ENCODE data around the gene ACTRT1.

The ACTRT1 gene

DNA sequence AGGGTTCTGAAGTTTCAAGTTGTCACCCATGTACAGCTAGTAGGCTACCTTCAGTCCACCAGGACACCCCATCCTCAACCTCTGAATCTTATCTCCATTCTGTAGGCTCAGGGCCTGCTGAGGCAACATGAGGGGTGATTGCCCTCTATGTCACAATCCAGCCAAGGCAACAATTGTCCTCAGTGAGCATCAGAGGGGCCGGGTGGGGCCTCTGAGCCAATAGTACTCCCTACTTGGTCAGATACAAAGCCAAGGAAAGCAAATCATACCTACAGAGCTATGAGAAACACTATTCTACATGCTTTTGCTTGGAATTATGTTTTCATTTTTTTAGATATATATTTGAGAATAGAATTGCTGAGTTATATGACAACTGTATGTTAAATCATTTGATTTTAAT, at the start of gene ACTRT1:
ACTRT1 (minus strand) TSS at position 101 of the 400 bp plus-strand sequence. CDS start 197 bp downstream, outside the sequence.
- no peak for DNase-seq

- no peak for DNase-seq
Measured at GRCh38 chrX:128078545-128078944, 26.3 kb upstream of the ACTRT1 start.

- no peak for DNase-seq
Measured at GRCh38 chrX:128057421-128057820, 5.2 kb upstream of the ACTRT1 start.

DNA sequence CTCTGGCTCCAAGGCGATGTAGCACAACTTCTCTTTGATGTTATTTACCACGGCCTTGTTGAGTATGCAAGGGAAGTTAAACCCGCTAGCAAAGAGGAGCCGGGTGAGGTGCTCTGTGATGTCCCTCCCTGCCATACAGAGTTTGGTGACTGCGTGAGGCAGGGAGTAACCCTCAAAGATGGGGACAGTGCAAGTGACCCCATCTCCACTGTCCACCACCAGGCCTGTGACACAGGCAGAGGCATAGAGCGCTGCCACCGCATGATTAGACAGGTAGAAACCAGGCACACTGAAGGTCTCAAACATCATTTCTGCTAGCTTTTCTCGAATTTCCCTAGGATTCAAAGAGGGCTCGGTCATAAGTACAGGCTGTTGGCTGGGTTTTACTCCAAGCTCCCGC, 677 bp downstream of the ACTRT1 start:
- no peak for DNase-seq

DNA sequence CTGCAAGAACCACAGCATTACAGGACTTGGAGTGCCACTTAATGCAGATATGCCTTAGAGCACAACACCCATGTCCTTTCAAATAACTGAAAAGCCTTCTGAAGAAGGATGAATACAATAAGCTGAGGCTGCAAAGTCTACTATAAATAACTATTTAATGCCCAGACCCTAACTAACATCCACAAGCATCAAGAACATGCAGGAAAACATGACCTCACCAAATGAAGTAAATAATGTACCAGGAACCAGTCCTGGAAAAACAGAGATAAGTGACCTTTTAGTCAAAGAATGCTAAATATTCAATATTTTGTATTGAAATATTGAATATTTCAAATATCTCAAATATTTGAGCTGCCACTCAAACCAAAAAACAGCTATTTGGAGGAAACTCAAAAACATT, 16.9 kb downstream of the ACTRT1 start:
- DNase-seq = no peak

DNA sequence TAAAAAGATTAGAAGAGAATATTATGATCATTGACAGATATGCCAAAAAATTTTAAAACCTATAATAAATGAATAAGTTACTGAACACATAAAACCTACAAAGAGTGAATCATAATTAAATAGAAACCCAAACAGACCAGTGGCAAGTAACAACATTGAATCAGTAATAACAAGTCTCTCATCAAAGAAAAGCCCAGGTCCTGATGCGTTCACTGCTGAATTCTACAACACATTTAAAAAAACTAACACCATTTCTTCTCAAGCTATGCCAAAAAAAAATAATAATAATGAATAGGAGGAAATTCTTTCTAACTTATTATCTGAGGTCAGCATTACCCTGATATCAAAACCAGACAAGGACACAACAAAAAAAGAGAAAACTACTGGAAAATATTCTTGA, 30.6 kb downstream of the ACTRT1 start:
- DNase-seq = no peak

DNA sequence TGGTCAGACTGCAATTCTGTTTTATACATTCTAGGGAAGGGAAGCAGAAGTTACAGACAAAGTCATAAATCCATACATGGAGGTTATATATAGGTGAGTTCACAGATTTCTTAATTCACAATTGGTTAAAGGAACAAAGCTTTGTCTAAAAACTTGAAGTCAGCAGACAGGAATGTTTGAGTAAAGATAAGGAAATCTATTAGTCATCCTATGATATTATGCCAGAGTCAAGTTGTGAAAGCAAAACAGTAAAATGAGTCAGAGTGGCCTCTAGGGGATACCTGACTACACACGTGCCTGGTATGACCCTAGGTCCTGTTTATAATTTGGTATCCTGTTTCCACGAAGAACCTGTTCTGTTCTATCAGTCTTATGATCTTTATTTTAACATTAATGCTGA, 31.5 kb downstream of the ACTRT1 start:
- DNase-seq = no peak

DNA sequence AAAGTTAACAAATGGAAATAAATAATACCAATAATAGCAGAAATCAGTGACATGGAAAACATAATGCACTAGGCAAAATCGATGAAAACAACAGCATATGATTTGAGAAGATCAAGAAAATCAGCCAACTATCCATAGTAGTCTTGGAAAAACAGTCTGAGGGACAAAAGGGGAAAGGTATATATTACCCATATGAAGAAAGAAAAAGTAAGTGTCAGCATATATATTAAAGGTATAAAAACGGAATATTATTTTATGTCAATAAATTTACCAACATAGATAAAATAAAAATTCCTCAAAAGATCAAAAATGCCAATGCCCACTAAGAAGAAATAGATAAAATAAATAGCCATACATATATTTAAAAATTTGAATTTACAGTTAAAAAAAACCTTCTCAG, 33.0 kb downstream of the ACTRT1 start:
- DNase-seq = no peak

- DNase-seq = no peak
Measured at GRCh38 chrX:128012015-128012414, 40.2 kb downstream of the ACTRT1 start.

- no peak for DNase-seq
Measured at GRCh38 chrX:128007882-128008281, 44.3 kb downstream of the ACTRT1 start.
